Stimulated activated naive CD8-positive, alpha-beta T cell treated with anti-CD3 and anti-CD28 coated beads, Interleukin-15, Interleukin-2, amounts not matched to agents 100 ng/mL and 50 ng/mL, for 24 hours (primary cell): ENCODE measurements around the gene TGFBRAP1.

Source experiments
- H3K27ac Mint-ChIP-seq: one replicate; pipeline ENCODE4 v1.8.0; 2021; ENCODE audit warnings: mild to moderate bottlenecking, mixed read lengths
- H3K27me3 Mint-ChIP-seq: one replicate; pipeline ENCODE4 v1.8.0; 2021; ENCODE audit warnings: mixed read lengths
- H3K36me3 Mint-ChIP-seq: one replicate; pipeline ENCODE4 v1.8.0; 2021; ENCODE audit warnings: low read depth, mixed read lengths
- H3K4me1 Mint-ChIP-seq: one replicate; pipeline ENCODE4 v1.8.0; 2021; ENCODE audit warnings: low read depth, mixed read lengths
- H3K4me3 Mint-ChIP-seq: one replicate; pipeline ENCODE4 v1.8.0; 2021; ENCODE audit warnings: mild to moderate bottlenecking, mixed read lengths
- H3K9me3 Mint-ChIP-seq: one replicate; pipeline ENCODE4 v1.8.0; 2021; ENCODE audit warnings: mixed read lengths

Gene TGFBRAP1

GRCh38 chr2:105283532-105283931, 46.0 kb downstream of the TGFBRAP1 start:
- Mint-ChIP-seq H3K27me3 (no peaks in the 10 kb centered on the region), H3K4me3 (no peak overlapping the region), H3K9me3 (no peaks in the 10 kb centered on the region), H3K27ac (no peak overlapping the region), H3K4me1 (no peaks in the 10 kb centered on the region), H3K36me3 (peaks cover 66% of the 10 kb centered on the region)

GRCh38 chr2:105280281-105280680, 49.3 kb downstream of the TGFBRAP1 start:
- no peaks in the 10 kb centered on the region for H3K27me3 Mint-ChIP-seq
- H3K4me3 Mint-ChIP-seq = no peak overlapping the region
- H3K9me3 Mint-ChIP-seq = no peaks in the 10 kb centered on the region
- H3K27ac Mint-ChIP-seq = no peak overlapping the region
- H3K36me3 Mint-ChIP-seq = peaks cover 74% of the 10 kb centered on the region
- H3K4me1 Mint-ChIP-seq = no peaks in the 10 kb centered on the region

- Mint-ChIP-seq H3K9me3 (no peaks in the 10 kb centered on the region), H3K27me3 (no peaks in the 10 kb centered on the region), H3K4me1 (no peaks in the 10 kb centered on the region), H3K4me3 (no peak overlapping the region), H3K36me3 (peaks cover 74% of the 10 kb centered on the region), H3K27ac (no peak overlapping the region)
Measured at GRCh38 chr2:105279126-105279525, 50.4 kb downstream of the TGFBRAP1 start.

GRCh38 chr2:105278654-105279053, 50.9 kb downstream of the TGFBRAP1 start:
- Mint-ChIP-seq H3K27ac (no peak overlapping the region), H3K9me3 (no peaks in the 10 kb centered on the region), H3K27me3 (no peaks in the 10 kb centered on the region), H3K36me3 (peaks cover 78% of the 10 kb centered on the region), H3K4me1 (no peaks in the 10 kb centered on the region), H3K4me3 (no peak overlapping the region)

GRCh38 chr2:105274046-105274445, 55.5 kb downstream of the TGFBRAP1 start:
- Mint-ChIP-seq H3K9me3 (no peaks in the 10 kb centered on the region), H3K4me1 (no peaks in the 10 kb centered on the region), H3K27ac (no peak overlapping the region), H3K36me3 (peaks cover 82% of the 10 kb centered on the region), H3K27me3 (no peaks in the 10 kb centered on the region), H3K4me3 (no peak overlapping the region)

GRCh38 chr2:105272176-105272575, 57.4 kb downstream of the TGFBRAP1 start:
- H3K9me3 Mint-ChIP-seq = no peaks in the 10 kb centered on the region
- no peaks in the 10 kb centered on the region for H3K27me3 Mint-ChIP-seq
- no peaks in the 10 kb centered on the region for H3K4me1 Mint-ChIP-seq
- H3K27ac Mint-ChIP-seq = no peak overlapping the region
- H3K36me3 Mint-ChIP-seq = peaks cover 83% of the 10 kb centered on the region
- H3K4me3 Mint-ChIP-seq = no peak overlapping the region

GRCh38 chr2:105271393-105272045, 58.0 kb downstream of the TGFBRAP1 start:
- Mint-ChIP-seq H3K27ac (no peak overlapping the region), H3K9me3 (no peaks in the 10 kb centered on the region), H3K4me3 (no peak overlapping the region)

GRCh38 chr2:105269426-105269825, 60.1 kb downstream of the TGFBRAP1 start:
- Mint-ChIP-seq H3K4me1 (no peaks in the 10 kb centered on the region), H3K36me3 (peaks cover 77% of the 10 kb centered on the region), H3K9me3 (no peaks in the 10 kb centered on the region), H3K27ac (no peak overlapping the region), H3K27me3 (no peaks in the 10 kb centered on the region), H3K4me3 (no peak overlapping the region)

More at GRCh38 chr2:105271393-105272045, 58.0 kb downstream of the TGFBRAP1 start:
- Mint-ChIP-seq H3K27me3 (no peaks in the 10 kb centered on the region), H3K36me3 (peaks cover 81% of the 10 kb centered on the region), H3K4me1 (no peaks in the 10 kb centered on the region)

GRCh38 chr2:105262651-105263091, 66.9 kb downstream of the TGFBRAP1 start:
- no peaks in the 10 kb centered on the region for H3K9me3 Mint-ChIP-seq
- H3K36me3 Mint-ChIP-seq = peaks cover 39% of the 10 kb centered on the region
- H3K27ac Mint-ChIP-seq = no peak overlapping the region

GRCh38 chr2:105261061-105261460, 68.5 kb downstream of the TGFBRAP1 start:
- Mint-ChIP-seq H3K27ac (no peak overlapping the region), H3K9me3 (no peaks in the 10 kb centered on the region), H3K36me3 (peaks cover 30% of the 10 kb centered on the region), H3K27me3 (no peaks in the 10 kb centered on the region), H3K4me1 (no peaks in the 10 kb centered on the region), H3K4me3 (no peak overlapping the region)

More at GRCh38 chr2:105262651-105263091, 66.9 kb downstream of the TGFBRAP1 start:
- H3K4me1 Mint-ChIP-seq = no peaks in the 10 kb centered on the region
- H3K27me3 Mint-ChIP-seq = no peaks in the 10 kb centered on the region
- no peak overlapping the region for H3K4me3 Mint-ChIP-seq

- H3K4me3 Mint-ChIP-seq = no peak overlapping the region
- H3K4me1 Mint-ChIP-seq = no peaks in the 10 kb centered on the region
- no peaks in the 10 kb centered on the region for H3K27me3 Mint-ChIP-seq
- no peak overlapping the region for H3K27ac Mint-ChIP-seq
- no peaks in the 10 kb centered on the region for H3K9me3 Mint-ChIP-seq
- peaks cover 16% of the 10 kb centered on the region for H3K36me3 Mint-ChIP-seq
Measured at GRCh38 chr2:105258835-105259350, 70.6 kb downstream of the TGFBRAP1 start.

GRCh38 chr2:105257981-105258380, 71.6 kb downstream of the TGFBRAP1 start:
- Mint-ChIP-seq H3K9me3 (no peaks in the 10 kb centered on the region), H3K4me3 (no peak overlapping the region), H3K4me1 (no peaks in the 10 kb centered on the region)

GRCh38 chr2:105256431-105257047, 73.0 kb downstream of the TGFBRAP1 start:
- Mint-ChIP-seq H3K36me3 (no peaks in the 10 kb centered on the region), H3K27me3 (no peaks in the 10 kb centered on the region), H3K9me3 (no peaks in the 10 kb centered on the region), H3K4me1 (no peaks in the 10 kb centered on the region), H3K4me3 (no peak overlapping the region), H3K27ac (no peak overlapping the region)

More at GRCh38 chr2:105257981-105258380, 71.6 kb downstream of the TGFBRAP1 start:
- Mint-ChIP-seq H3K27ac (no peak overlapping the region), H3K36me3 (peaks cover 9% of the 10 kb centered on the region), H3K27me3 (no peaks in the 10 kb centered on the region)

GRCh38 chr2:105255979-105256378, 73.6 kb downstream of the TGFBRAP1 start:
- H3K36me3 Mint-ChIP-seq = no peaks in the 10 kb centered on the region
- H3K9me3 Mint-ChIP-seq = no peaks in the 10 kb centered on the region
- no peaks in the 10 kb centered on the region for H3K4me1 Mint-ChIP-seq
- no peaks in the 10 kb centered on the region for H3K27me3 Mint-ChIP-seq
- no peak overlapping the region for H3K4me3 Mint-ChIP-seq
- no peak overlapping the region for H3K27ac Mint-ChIP-seq

- H3K36me3 Mint-ChIP-seq = no peaks in the 10 kb centered on the region
- no peaks in the 10 kb centered on the region for H3K4me1 Mint-ChIP-seq
- H3K27ac Mint-ChIP-seq = no peak overlapping the region
- H3K4me3 Mint-ChIP-seq = no peak overlapping the region
- H3K27me3 Mint-ChIP-seq = no peaks in the 10 kb centered on the region
- no peaks in the 10 kb centered on the region for H3K9me3 Mint-ChIP-seq
Measured at GRCh38 chr2:105254531-105255210, 74.9 kb downstream of the TGFBRAP1 start.
